SH-SY5Y (cell line): ENCODE data around the gene C19orf67.

Source experiments
- GATA2 ChIP-seq: IDR thresholded peaks from 2 replicates; pipeline ENCODE4 v1.6.1; 2011; ENCODE audit warnings: mild to moderate bottlenecking, low read depth, low read length
- GATA3 ChIP-seq: IDR thresholded peaks from 2 replicates; pipeline ENCODE4 v1.6.1; 2011; ENCODE audit warnings: low read depth, mild to moderate bottlenecking, low read length, moderate library complexity

DNA sequence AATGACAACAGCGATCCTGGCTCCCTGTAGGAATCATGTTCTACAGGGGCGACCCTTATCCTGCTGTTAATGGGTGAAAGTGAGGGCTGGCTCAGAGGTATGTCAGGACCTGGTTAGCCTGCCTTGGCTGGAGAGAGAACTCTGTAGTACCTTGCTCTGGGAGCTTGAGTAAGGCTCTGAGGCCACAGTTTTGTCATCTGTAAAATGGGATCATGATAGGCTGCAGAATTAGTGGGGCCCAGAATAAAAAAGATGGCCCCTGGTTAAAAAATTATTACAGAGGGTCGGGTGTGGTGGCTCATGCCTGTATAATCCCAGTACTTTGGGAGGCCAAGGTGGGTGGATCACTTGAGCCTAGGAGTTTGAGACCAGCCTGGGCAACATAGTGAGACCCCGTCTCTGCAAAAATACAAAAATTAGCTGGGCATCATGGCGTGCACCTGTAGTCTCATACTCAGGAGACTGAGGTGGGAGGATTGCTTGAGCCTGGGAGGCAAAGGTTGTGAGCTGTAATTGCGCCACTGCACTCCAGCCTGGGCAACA lies 15.5 kb upstream of the C19orf67 start:
- TF ChIP-seq GATA2 (no peak), GATA3 (no peak)
